GM13977 (cell line): ENCODE data around the gene SSTR1.

Experiments used
- DNase-seq: peaks from one replicate; pipeline ENCODE4 v3.0.0; 2012; ENCODE audit warnings: low spot score
- CTCF ChIP-seq: IDR thresholded peaks from 2 replicates; pipeline ENCODE4 v1.5.1; 2012; ENCODE audit warnings: mild to moderate bottlenecking, control low read depth; ENCODE audit not compliant: insufficient read depth; ENCODE audit errors: extremely low read depth, missing control alignments
- in situ Hi-C: fragments of 300-500 bp; cut with MboI; formaldehyde crosslinking; loops from one replicate; pipeline ENCODE4 v1.12.0; 2022; ENCODE audit warnings: low sequenced_read_pairs, low pct_unique_long_range_greater_than_20kb, mixed read lengths, inconsistent platforms; ENCODE audit not compliant: unreplicated experiment

SSTR1 gene

GRCh38 chr14:38207736-38208617 is at the start of gene SSTR1:
TSS of gene SSTR1 (plus strand) at chr14:38207904. CDS start at chr14:38209390, 1,486 bp downstream.
- in situ Hi-C loops: no loop called here
- DNase-seq: no peak
- TF ChIP-seq CTCF: no peak

GRCh38 chr14:38158468-38158867 is 49.2 kb upstream of the SSTR1 start:
- no peak for TF ChIP-seq CTCF
- in situ Hi-C loops: no loop called here
- no peak for DNase-seq

- in situ Hi-C loops: no loop called here
- no peak for TF ChIP-seq CTCF
- DNase-seq: no peak
Measured at GRCh38 chr14:38168416-38168815, 39.3 kb upstream of the SSTR1 start.

- no peak for TF ChIP-seq CTCF
- in situ Hi-C loops: no loop called here
- no peak for DNase-seq
Measured at GRCh38 chr14:38171197-38171596, 36.5 kb upstream of the SSTR1 start.

- in situ Hi-C loops: no loop called here
- no peak for DNase-seq
- no peak for TF ChIP-seq CTCF
Measured at GRCh38 chr14:38174711-38175110, 33.0 kb upstream of the SSTR1 start.

GRCh38 chr14:38175658-38176057 is 32.0 kb upstream of the SSTR1 start:
- in situ Hi-C loops: no loop called here
- no peak for DNase-seq
- TF ChIP-seq CTCF: no peak

GRCh38 chr14:38176379-38176778 is 31.3 kb upstream of the SSTR1 start:
- in situ Hi-C loops: no loop called here
- TF ChIP-seq CTCF: no peak
- DNase-seq: no peak
